Cardiac fibroblast (primary cell): ENCODE measurements around the gene ZFAND3.

Source experiments
- DNase-seq, 2 donors: peaks; one replicate each; pipeline versions ENCODE4 v3.0.0 to v3.0.0-alpha.2; 2010; ENCODE audit warnings: low read depth in 2 of 2
- H3K4me3 ChIP-seq, 2 donors: replicated peaks in 1 of 2; 1 replicate in 1 of 2; 2 replicates in 1 of 2; pipeline ENCODE4 v1.5.1; 2011; ENCODE audit warnings: low read depth in 2 of 2, low read length in 2 of 2, mild to moderate bottlenecking in 2 of 2, moderate library complexity in 1 of 2
- TF ChIP-seq, protein P1 (sequence below): IDR thresholded peaks from one replicate; pipeline ENCODE4 v1.5.1; 2011; ENCODE audit warnings: low read depth, mild to moderate bottlenecking, low read length, inconsistent platforms

ZFAND3 gene

DNA sequence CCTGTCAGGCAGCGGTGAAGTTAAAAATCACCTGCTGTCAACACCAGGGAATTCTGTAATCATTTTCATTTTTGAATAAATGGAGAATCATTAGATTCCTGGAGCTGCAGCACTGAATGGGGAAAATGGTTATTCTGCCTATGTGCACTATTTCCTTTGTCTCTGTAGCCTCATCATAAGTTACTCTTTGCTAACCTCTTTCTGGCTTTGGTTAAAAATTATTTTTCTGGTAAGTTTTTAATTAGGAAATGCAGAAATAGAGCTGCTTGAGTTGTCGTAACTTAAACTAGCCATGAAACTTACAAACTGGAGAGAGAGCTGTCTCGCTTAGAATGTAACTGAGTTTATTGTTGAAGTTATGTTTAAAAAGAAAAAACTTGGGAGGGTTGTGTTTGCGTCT lies 28.8 kb downstream of the ZFAND3 start:
- DNase-seq: no peak
- no peak overlapping the region for H3K4me3 ChIP-seq
- TF ChIP-seq, protein P1, sequence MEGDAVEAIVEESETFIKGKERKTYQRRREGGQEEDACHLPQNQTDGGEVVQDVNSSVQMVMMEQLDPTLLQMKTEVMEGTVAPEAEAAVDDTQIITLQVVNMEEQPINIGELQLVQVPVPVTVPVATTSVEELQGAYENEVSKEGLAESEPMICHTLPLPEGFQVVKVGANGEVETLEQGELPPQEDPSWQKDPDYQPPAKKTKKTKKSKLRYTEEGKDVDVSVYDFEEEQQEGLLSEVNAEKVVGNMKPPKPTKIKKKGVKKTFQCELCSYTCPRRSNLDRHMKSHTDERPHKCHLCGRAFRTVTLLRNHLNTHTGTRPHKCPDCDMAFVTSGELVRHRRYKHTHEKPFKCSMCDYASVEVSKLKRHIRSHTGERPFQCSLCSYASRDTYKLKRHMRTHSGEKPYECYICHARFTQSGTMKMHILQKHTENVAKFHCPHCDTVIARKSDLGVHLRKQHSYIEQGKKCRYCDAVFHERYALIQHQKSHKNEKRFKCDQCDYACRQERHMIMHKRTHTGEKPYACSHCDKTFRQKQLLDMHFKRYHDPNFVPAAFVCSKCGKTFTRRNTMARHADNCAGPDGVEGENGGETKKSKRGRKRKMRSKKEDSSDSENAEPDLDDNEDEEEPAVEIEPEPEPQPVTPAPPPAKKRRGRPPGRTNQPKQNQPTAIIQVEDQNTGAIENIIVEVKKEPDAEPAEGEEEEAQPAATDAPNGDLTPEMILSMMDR: no peak

GRCh38 chr6:37850260-37850659 lies 30.7 kb downstream of the ZFAND3 start:
- TF ChIP-seq, protein P1: no peak
- DNase-seq: no peak
- no peak overlapping the region for H3K4me3 ChIP-seq

- H3K4me3 ChIP-seq: no peak overlapping the region
- TF ChIP-seq, protein P1: no peak
- DNase-seq: no peak
These were observed 31.3 kb downstream of the ZFAND3 start for GRCh38 chr6:37850728-37851285.

DNA sequence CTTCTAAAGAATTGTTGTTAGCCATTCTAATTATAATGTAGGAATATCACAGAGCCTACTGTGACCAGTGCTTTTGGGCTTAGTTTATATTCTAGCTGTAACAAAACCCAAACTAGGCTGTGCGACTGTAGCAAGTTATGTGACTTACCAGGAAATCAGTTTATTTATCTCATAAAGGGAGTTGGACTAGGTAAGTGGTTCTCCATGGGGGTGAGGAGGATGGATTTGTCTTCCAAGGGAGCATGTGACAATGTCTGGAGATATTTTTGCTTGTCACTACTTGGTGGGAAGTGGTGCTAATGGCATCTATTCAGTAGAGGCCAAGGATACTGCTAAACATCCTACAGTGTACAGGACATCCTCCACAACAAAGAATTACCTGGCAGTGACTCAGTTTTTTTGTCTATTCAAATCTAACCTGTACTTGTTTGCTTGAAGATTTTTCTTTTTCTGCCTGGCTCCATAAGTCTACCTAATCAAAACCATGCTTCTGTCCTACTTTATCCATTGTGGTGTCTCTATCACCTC lies 32.5 kb downstream of the ZFAND3 start:
- TF ChIP-seq, protein P1: no peak
- DNase-seq: no peak
- H3K4me3 ChIP-seq: no peak overlapping the region

GRCh38 chr6:37856285-37856684 lies 36.8 kb downstream of the ZFAND3 start:
- TF ChIP-seq, protein P1: no peak
- H3K4me3 ChIP-seq: no peak overlapping the region
- no peak for DNase-seq

GRCh38 chr6:37858363-37858762 lies 38.8 kb downstream of the ZFAND3 start:
- DNase-seq: no peak
- no peak overlapping the region for H3K4me3 ChIP-seq
- TF ChIP-seq, protein P1: no peak
